ENCODE measurements around the gene AGTRAP.

The AGTRAP gene

GRCh38 chr1:11772458-11772857 lies 36.5 kb downstream of the AGTRAP start:
- H3K27ac ChIP-seq = no peak overlapping the region
- in situ Hi-C loops (cut with HindIII; ENCODE audit: low pct_ligation_motif_present, low sequenced_read_pairs) = no loop called here
- H3K27me3 ChIP-seq (replicated peaks) = peaks cover 2% of the 10 kb centered on the region
- H3K36me3 ChIP-seq (replicated peaks) = no peaks in the 10 kb centered on the region
- no peak for TF ChIP-seq CTCF (IDR thresholded peaks at IDR 0.05; ENCODE audit: low read depth, low read length, missing control alignments)
- no peak overlapping the region for H3K4me3 ChIP-seq (ENCODE audit: low read depth, low read length)
- no peak for DNase-seq

GRCh38 chr1:11774753-11775152 lies 38.8 kb downstream of the AGTRAP start:
- Histone ChIP-seq H3K4me3 (ENCODE audit: low read depth, low read length) (no peak overlapping the region), H3K27me3 (replicated peaks) (no peaks in the 10 kb centered on the region), H3K27ac (no peak overlapping the region), H3K36me3 (replicated peaks) (no peaks in the 10 kb centered on the region)
- in situ Hi-C loops (cut with HindIII; ENCODE audit: low pct_ligation_motif_present, low sequenced_read_pairs) = no loop called here
- TF ChIP-seq CTCF (IDR thresholded peaks at IDR 0.05; ENCODE audit: low read depth, low read length, missing control alignments) = no peak
- no peak for DNase-seq

- no peak overlapping the region for H3K4me3 ChIP-seq (ENCODE audit: low read depth, low read length)
- H3K27ac ChIP-seq = no peak overlapping the region
- no peaks in the 10 kb centered on the region for H3K36me3 ChIP-seq (replicated peaks)
- TF ChIP-seq CTCF (IDR thresholded peaks at IDR 0.05; ENCODE audit: low read depth, low read length, missing control alignments) = no peak
- no peak for DNase-seq
- in situ Hi-C loops (cut with HindIII; ENCODE audit: low pct_ligation_motif_present, low sequenced_read_pairs) = no loop called here
- no peaks in the 10 kb centered on the region for H3K27me3 ChIP-seq (replicated peaks)
These were observed 41.9 kb downstream of the AGTRAP start for GRCh38 chr1:11777658-11778322.

- DNase-seq = no peak
- Histone ChIP-seq H3K27me3 (replicated peaks) (no peaks in the 10 kb centered on the region), H3K27ac (no peak overlapping the region), H3K36me3 (replicated peaks) (no peaks in the 10 kb centered on the region), H3K4me3 (ENCODE audit: low read depth, low read length) (no peak overlapping the region)
- in situ Hi-C loops (cut with HindIII; ENCODE audit: low pct_ligation_motif_present, low sequenced_read_pairs) = no loop called here
- TF ChIP-seq CTCF (IDR thresholded peaks at IDR 0.05; ENCODE audit: low read depth, low read length, missing control alignments) = no peak
These were observed 42.4 kb downstream of the AGTRAP start for GRCh38 chr1:11778336-11778735.

- in situ Hi-C loops (cut with HindIII; ENCODE audit: low pct_ligation_motif_present, low sequenced_read_pairs) = no loop called here
- TF ChIP-seq CTCF (IDR thresholded peaks at IDR 0.05; ENCODE audit: low read depth, low read length, missing control alignments) = no peak
- H3K27me3 ChIP-seq (replicated peaks) = no peaks in the 10 kb centered on the region
- no peak for DNase-seq
- H3K27ac ChIP-seq = no peak overlapping the region
- H3K36me3 ChIP-seq (replicated peaks) = no peaks in the 10 kb centered on the region
- no peak overlapping the region for H3K4me3 ChIP-seq (ENCODE audit: low read depth, low read length)
These were observed 43.1 kb downstream of the AGTRAP start for GRCh38 chr1:11778844-11779623.

All from brain microvascular endothelial cell (primary cell).